ENCODE data around the gene CALR.

Gene CALR

GRCh38 chr19:12896460-12896859 lies 41.9 kb upstream of the CALR start:
- ChIA-PET POLR2A (no interaction called here), CTCF (no interaction called here)
- no peak for TF ChIP-seq HDGF (IDR thresholded peaks at IDR 0.05; ENCODE audit: borderline replicate concordance)
- TF ChIP-seq TARDBP (IDR thresholded peaks at IDR 0.05) = no peak
- no peak for TF ChIP-seq FOXA1 (IDR thresholded peaks at IDR 0.05)
- no peak for TF ChIP-seq ARNT (IDR thresholded peaks at IDR 0.05)
- DNase-seq (ENCODE audit: extremely low spot score) = no peak

GRCh38 chr19:12899891-12900518 lies 38.4 kb upstream of the CALR start:
- no peak for DNase-seq (ENCODE audit: extremely low spot score)
- no peak for TF ChIP-seq L3MBTL2 (conservative IDR thresholded peaks at IDR 0.05)
- TF ChIP-seq PKNOX1 (IDR thresholded peaks at IDR 0.05) = no peak
- TF ChIP-seq ARNT (IDR thresholded peaks at IDR 0.05) = no peak
- TF ChIP-seq SP1 (IDR thresholded peaks at IDR 0.05) = no peak
- TF ChIP-seq TARDBP (IDR thresholded peaks at IDR 0.05) = no peak
- TF ChIP-seq CTBP1 (IDR thresholded peaks at IDR 0.05; ENCODE audit: borderline replicate concordance) = no peak
- TF ChIP-seq SUZ12 (IDR thresholded peaks at IDR 0.05) = no peak
- no peak for TF ChIP-seq ELF4 (IDR thresholded peaks at IDR 0.05)
- TF ChIP-seq LEF1 (IDR thresholded peaks at IDR 0.05; ENCODE audit: borderline replicate concordance) = no peak
- no peak for TF ChIP-seq HDGF (IDR thresholded peaks at IDR 0.05; ENCODE audit: borderline replicate concordance)
- TF ChIP-seq BHLHE40 (IDR thresholded peaks at IDR 0.05; ENCODE audit: borderline replicate concordance) = no peak
- no peak for TF ChIP-seq FOXK2 (IDR thresholded peaks at IDR 0.05)
- TF ChIP-seq ZNF384 (IDR thresholded peaks at IDR 0.05) = no peak
- TF ChIP-seq FOXA1 (IDR thresholded peaks at IDR 0.05) = no peak
- TF ChIP-seq NFRKB (IDR thresholded peaks at IDR 0.05) = no peak
- no peak for TF ChIP-seq FOXM1 (IDR thresholded peaks at IDR 0.05; ENCODE audit: borderline replicate concordance)
- CTCF ChIA-PET = no interaction called here
- POLR2A ChIA-PET = interaction anchor here (0.6 to 1.0 kb wide), 3 partner anchors 9 to 233 kb away, joined by 3 to 4 read pairs (median 3); partner anchors contain the start of genes FARSA and GCDH

- CTCF ChIA-PET = interaction anchor here (0.6 kb wide), 1 partner anchor 118 kb away, joined by 3 read pairs; no protein-coding TSS in a partner anchor
- POLR2A ChIA-PET = interaction anchor here (0.8 kb wide), 1 partner anchor 23 kb away, joined by 3 read pairs; no protein-coding TSS in a partner anchor
- TF ChIP-seq TARDBP (IDR thresholded peaks at IDR 0.05) = no peak
- no peak for DNase-seq (ENCODE audit: extremely low spot score)
Measured at GRCh38 chr19:12907166-12907565, 31.2 kb upstream of the CALR start.

GRCh38 chr19:12912571-12912970 lies 25.8 kb upstream of the CALR start:
- POLR2A ChIA-PET = interaction anchor here (0.6 to 2.1 kb wide), 9 partner anchors 14 to 43 kb away, joined by 3 to 12 read pairs (median 3); partner anchors contain the start of genes CALR, DNASE2, FARSA and GCDH
- DNase-seq (ENCODE audit: extremely low spot score) = no peak
- TF ChIP-seq ELF4 (IDR thresholded peaks at IDR 0.05) = no peak
- TF ChIP-seq L3MBTL2 (conservative IDR thresholded peaks at IDR 0.05) = no peak
- no peak for TF ChIP-seq LEF1 (IDR thresholded peaks at IDR 0.05; ENCODE audit: borderline replicate concordance)
- no peak for TF ChIP-seq ZNF384 (IDR thresholded peaks at IDR 0.05)
- TF ChIP-seq FOXM1 (IDR thresholded peaks at IDR 0.05; ENCODE audit: borderline replicate concordance) = no peak
- no peak for TF ChIP-seq FOXK2 (IDR thresholded peaks at IDR 0.05)
- no peak for TF ChIP-seq CTBP1 (IDR thresholded peaks at IDR 0.05; ENCODE audit: borderline replicate concordance)
- TF ChIP-seq SUZ12 (IDR thresholded peaks at IDR 0.05) = no peak
- no peak for TF ChIP-seq ARNT (IDR thresholded peaks at IDR 0.05)
- TF ChIP-seq HDGF (IDR thresholded peaks at IDR 0.05; ENCODE audit: borderline replicate concordance) = no peak
- TF ChIP-seq BHLHE40 (IDR thresholded peaks at IDR 0.05; ENCODE audit: borderline replicate concordance) = no peak
- TF ChIP-seq TARDBP (IDR thresholded peaks at IDR 0.05) = no peak
- CTCF ChIA-PET = no interaction called here

GRCh38 chr19:12913011-12913561 lies 25.3 kb upstream of the CALR start:
- DNase-seq (ENCODE audit: extremely low spot score) = peak; percentile 45
- peak; percentile 96 for TF ChIP-seq PKNOX1 (IDR thresholded peaks at IDR 0.05)
- no peak for TF ChIP-seq TARDBP (IDR thresholded peaks at IDR 0.05)
- CTCF ChIA-PET = interaction anchor here (0.7 to 1.0 kb wide), 2 partner anchors 52 to 54 kb away, joined by 3 to 4 read pairs; no protein-coding TSS in a partner anchor
- POLR2A ChIA-PET = interaction anchor here (0.6 to 2.1 kb wide), 10 partner anchors 15 to 190 kb away, joined by 3 to 12 read pairs (median 4); partner anchors contain the start of genes CALR, DNASE2, FARSA and GCDH

- POLR2A ChIA-PET = interaction anchor here (0.9 to 2.1 kb wide), 9 partner anchors 19 to 191 kb away, joined by 3 to 12 read pairs (median 4); partner anchors contain the start of genes CALR, DNASE2, FARSA and GCDH
- TF ChIP-seq ARNT (IDR thresholded peaks at IDR 0.05) = no peak
- no peak for TF ChIP-seq BHLHE40 (IDR thresholded peaks at IDR 0.05; ENCODE audit: borderline replicate concordance)
- TF ChIP-seq TARDBP (IDR thresholded peaks at IDR 0.05) = no peak
- TF ChIP-seq ELF4 (IDR thresholded peaks at IDR 0.05) = no peak
- TF ChIP-seq LEF1 (IDR thresholded peaks at IDR 0.05; ENCODE audit: borderline replicate concordance) = no peak
- no peak for TF ChIP-seq FOXM1 (IDR thresholded peaks at IDR 0.05; ENCODE audit: borderline replicate concordance)
- no peak for TF ChIP-seq SP1 (IDR thresholded peaks at IDR 0.05)
- TF ChIP-seq PKNOX1 (IDR thresholded peaks at IDR 0.05) = no peak
- TF ChIP-seq FOXK2 (IDR thresholded peaks at IDR 0.05) = no peak
- no peak for TF ChIP-seq ZNF384 (IDR thresholded peaks at IDR 0.05)
- no peak for TF ChIP-seq FOXA1 (IDR thresholded peaks at IDR 0.05)
- no peak for TF ChIP-seq HDGF (IDR thresholded peaks at IDR 0.05; ENCODE audit: borderline replicate concordance)
- CTCF ChIA-PET = interaction anchor here (0.6 to 1.0 kb wide), 4 partner anchors 32 to 55 kb away, joined by 3 to 4 read pairs (median 3); no protein-coding TSS in a partner anchor
- no peak for DNase-seq (ENCODE audit: extremely low spot score)
Measured at GRCh38 chr19:12913851-12914690, 24.3 kb upstream of the CALR start.
